ENCODE measurements around the gene NUDT14. TPM values are rescaled to one million over a fixed set of nuclear protein-coding genes. Genes with fewer than 3 reads are reported as not detected.

NUDT14 gene
- total and polyA plus RNA-seq, 7 donors = 14.7 to 45.4 (median 23.3) TPM

DNA sequence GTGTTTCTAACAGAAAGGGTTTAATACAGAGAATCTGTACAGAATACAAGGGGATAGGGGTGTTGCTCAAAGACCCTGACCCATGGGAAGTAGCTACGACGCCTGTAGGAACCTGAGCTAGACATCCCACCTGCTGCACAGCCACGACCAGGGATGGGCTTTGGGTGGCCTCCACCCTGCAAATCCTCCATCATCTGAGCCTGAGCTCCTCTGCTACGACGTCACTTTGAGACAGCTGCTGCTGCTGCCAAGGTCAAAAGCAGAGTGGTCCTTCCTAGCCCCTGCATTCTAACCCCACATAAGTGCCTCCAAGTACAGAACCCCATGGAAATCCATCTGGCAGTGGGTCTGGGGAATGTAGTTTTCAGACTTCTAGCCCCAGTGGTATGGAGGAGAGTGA, 56.3 kb downstream of the NUDT14 start:
- H3K36me3 ChIP-seq (ENCODE audit: insufficient read depth in 1 of 2, low read depth in 1 of 2) = no peaks in the 10 kb centered on the region
- intact Hi-C loops (cut with DNase I) = no loop called here
- DNase-seq (no peak), ATAC-seq (no peak)
- TF ChIP-seq, protein P1, sequence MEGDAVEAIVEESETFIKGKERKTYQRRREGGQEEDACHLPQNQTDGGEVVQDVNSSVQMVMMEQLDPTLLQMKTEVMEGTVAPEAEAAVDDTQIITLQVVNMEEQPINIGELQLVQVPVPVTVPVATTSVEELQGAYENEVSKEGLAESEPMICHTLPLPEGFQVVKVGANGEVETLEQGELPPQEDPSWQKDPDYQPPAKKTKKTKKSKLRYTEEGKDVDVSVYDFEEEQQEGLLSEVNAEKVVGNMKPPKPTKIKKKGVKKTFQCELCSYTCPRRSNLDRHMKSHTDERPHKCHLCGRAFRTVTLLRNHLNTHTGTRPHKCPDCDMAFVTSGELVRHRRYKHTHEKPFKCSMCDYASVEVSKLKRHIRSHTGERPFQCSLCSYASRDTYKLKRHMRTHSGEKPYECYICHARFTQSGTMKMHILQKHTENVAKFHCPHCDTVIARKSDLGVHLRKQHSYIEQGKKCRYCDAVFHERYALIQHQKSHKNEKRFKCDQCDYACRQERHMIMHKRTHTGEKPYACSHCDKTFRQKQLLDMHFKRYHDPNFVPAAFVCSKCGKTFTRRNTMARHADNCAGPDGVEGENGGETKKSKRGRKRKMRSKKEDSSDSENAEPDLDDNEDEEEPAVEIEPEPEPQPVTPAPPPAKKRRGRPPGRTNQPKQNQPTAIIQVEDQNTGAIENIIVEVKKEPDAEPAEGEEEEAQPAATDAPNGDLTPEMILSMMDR (IDR thresholded peaks at IDR 0.05) = no peak
- H3K27me3 ChIP-seq (ENCODE audit: insufficient read depth in 3 of 3, low read length in 2 of 3) = peaks cover 0 to 7% (median 5%) of the 10 kb centered on the region in 3 donors
- H3K4me3 ChIP-seq = no peak overlapping the region
- WGBS, 3 donors = 38 to 60% (median 52%) methylated on average over 5 of the region's 5 CpGs
- H3K9me3 ChIP-seq = peaks cover 9% of the 10 kb centered on the region
- H3K27ac ChIP-seq = no peak overlapping the region
- no peaks in the 10 kb centered on the region for H3K4me1 ChIP-seq

DNA sequence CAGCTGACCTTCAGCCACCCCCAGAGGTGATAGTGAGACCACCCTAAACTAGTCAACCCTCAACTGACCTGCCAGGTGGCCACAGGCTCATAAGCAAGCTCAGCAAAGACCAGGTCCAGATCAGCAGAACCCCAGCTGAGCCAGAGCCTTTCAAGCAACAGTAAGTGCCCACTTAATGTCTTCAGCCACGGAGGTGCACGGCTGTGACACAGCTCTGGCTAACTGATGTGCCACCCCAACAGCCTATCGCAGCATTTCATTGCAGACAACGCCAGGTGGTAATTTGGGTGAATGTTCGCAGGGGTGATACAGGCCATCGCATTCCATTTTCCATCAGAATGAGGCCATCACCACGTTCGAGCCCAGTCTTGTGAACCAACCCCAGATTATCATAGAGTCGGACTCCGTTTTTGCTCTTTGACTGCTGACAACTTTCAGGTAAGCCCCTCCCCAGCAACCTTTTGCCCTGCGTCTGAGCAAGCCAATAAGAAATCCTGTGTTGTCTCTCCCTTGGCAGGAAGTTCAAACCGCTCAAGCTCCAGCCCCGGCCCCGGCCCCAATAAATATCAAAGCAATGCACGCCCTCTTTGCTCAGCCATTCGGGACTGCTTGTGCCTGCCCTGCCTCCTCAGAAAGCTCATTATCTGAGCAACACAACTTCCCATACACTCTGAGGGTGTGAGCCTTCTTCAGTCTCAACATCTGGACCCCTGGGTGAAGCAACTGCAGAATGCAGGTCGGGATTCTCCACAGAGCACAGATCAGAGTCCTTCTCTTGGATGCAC, 56.9 kb downstream of the NUDT14 start:
- no peaks in the 10 kb centered on the region for H3K36me3 ChIP-seq (ENCODE audit: insufficient read depth in 1 of 2, low read depth in 1 of 2)
- DNase-seq (no peak), ATAC-seq (no peak)
- TF ChIP-seq, protein P1 (IDR thresholded peaks at IDR 0.05) = no peak
- intact Hi-C loops (cut with DNase I) = no loop called here
- H3K27me3 ChIP-seq (ENCODE audit: insufficient read depth in 3 of 3, low read length in 2 of 3) = peaks cover 0 to 11% (median 7%) of the 10 kb centered on the region in 3 donors
- H3K4me3 ChIP-seq = no peak overlapping the region
- 56 to 67% (median 62%) methylated on average over 17 of the region's 17 CpGs for WGBS, 3 donors
- no peak overlapping the region for H3K27ac ChIP-seq
- H3K4me1 ChIP-seq = no peaks in the 10 kb centered on the region
- H3K9me3 ChIP-seq = peaks cover 9% of the 10 kb centered on the region

DNA sequence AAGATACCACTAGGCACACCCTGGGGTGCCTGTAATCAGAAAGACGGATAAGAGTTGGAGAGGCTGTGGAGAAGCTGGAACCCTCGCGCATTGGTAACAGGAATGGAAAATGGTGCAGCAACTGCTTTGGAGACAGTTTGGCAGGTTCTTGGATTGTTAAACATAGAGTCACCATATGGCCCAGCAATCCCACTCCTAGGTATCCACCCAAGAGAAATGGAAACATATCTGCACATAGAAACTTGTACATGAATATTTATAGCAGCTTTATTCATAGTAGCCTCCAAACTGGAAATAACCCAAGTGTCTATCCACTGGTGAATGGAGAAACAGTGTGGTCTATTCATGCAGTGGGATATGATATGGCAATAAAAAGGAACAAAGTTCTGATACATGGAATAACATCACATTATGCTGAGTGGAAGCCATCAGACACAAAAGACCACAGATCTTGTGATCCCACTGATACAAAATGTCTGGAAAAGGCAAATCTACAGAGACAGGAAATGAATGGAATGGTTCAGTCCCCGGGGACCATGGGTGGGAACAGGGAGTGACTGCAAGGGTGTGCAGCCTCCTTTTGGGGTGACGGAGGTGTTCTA, 57.9 kb downstream of the NUDT14 start:
- Histone ChIP-seq H3K9me3 (peaks cover 9% of the 10 kb centered on the region), H3K27ac (no peak overlapping the region), H3K4me3 (no peak overlapping the region), H3K36me3 (ENCODE audit: insufficient read depth in 1 of 2, low read depth in 1 of 2) (no peaks in the 10 kb centered on the region), H3K27me3 (ENCODE audit: insufficient read depth in 3 of 3, low read length in 2 of 3) (peaks cover 0 to 11% (median 7%) of the 10 kb centered on the region in 3 donors), H3K4me1 (no peaks in the 10 kb centered on the region)
- no peak for ATAC-seq
- TF ChIP-seq, protein P1 (IDR thresholded peaks at IDR 0.05) = no peak
- intact Hi-C loops (cut with DNase I) = no loop called here
- WGBS, 3 donors = 81 to 92% (median 86%) methylated on average over 5 of the region's 5 CpGs
- DNase-seq = no peak

Other genes starting within 250 kb of the NUDT14 start
- gene AHNAK2, start 202.9 kb downstream of the NUDT14 start, total RNA-seq = 1 to 10 TPM; 1.3 to 4.7 (median 3.4) TPM
- 1 to 10 TPM in 1 of 3 donors, under 1 TPM in 2; 0.69 to 2.0 (median 0.75) TPM for gene AHNAK2, start 202.9 kb downstream of the NUDT14 start, polyA plus RNA-seq
- gene CLBA1, start 195.5 kb downstream of the NUDT14 start, total RNA-seq = 1 to 10 TPM; 1.3 to 2.2 (median 1.6) TPM
- 1 to 10 TPM; 1.7 to 6.8 (median 6.1) TPM for gene CLBA1, start 195.5 kb downstream of the NUDT14 start, polyA plus RNA-seq
- gene CDCA4, start 160.2 kb downstream of the NUDT14 start, total RNA-seq = 1 to 10 TPM in 2 of 4 donors, under 1 TPM in 2; 0.79 to 1.8 (median 1.1) TPM
- gene CDCA4, start 160.2 kb downstream of the NUDT14 start, polyA plus RNA-seq = 1 to 10 TPM; 1.3 to 3.3 (median 2.1) TPM
- under 1 TPM; 0.34 to 0.60 (median 0.41) TPM for gene GPR132, start 115.9 kb downstream of the NUDT14 start, total RNA-seq
- under 1 TPM; 0.08 to 0.14 (median 0.13) TPM for gene GPR132, start 115.9 kb downstream of the NUDT14 start, polyA plus RNA-seq
- gene JAG2, start 12.5 kb downstream of the NUDT14 start, total RNA-seq = 10 to 100 TPM; 18.4 to 34.0 (median 28.2) TPM
- 10 to 100 TPM; 10.6 to 25.9 (median 10.6) TPM for gene JAG2, start 12.5 kb downstream of the NUDT14 start, polyA plus RNA-seq
- 10 to 100 TPM; 56.9 to 75.3 (median 69.1) TPM for gene BTBD6, start 67.2 kb upstream of the NUDT14 start, total RNA-seq
- 10 to 100 TPM; 48.3 to 79.7 (median 72.2) TPM for gene BTBD6, start 67.2 kb upstream of the NUDT14 start, polyA plus RNA-seq
- 10 to 100 TPM; 17.1 to 26.2 (median 20.9) TPM for gene BRF1, start 119.7 kb upstream of the NUDT14 start, total RNA-seq
- 10 to 100 TPM; 12.9 to 15.3 (median 13.4) TPM for gene BRF1, start 119.7 kb upstream of the NUDT14 start, polyA plus RNA-seq
- 10 to 100 TPM; 67.8 to 79.1 (median 75.3) TPM for gene PACS2, start 133.4 kb upstream of the NUDT14 start, total RNA-seq
- 10 to 100 TPM; 57.1 to 83.1 (median 65.1) TPM for gene PACS2, start 133.4 kb upstream of the NUDT14 start, polyA plus RNA-seq
- under 1 TPM in 3 of 4 donors, not detected in 1; 0.34 to 0.75 (median 0.39) TPM for gene TEX22, start 217.2 kb upstream of the NUDT14 start, total RNA-seq
- gene TEX22, start 217.2 kb upstream of the NUDT14 start, polyA plus RNA-seq = under 1 TPM in 2 of 3 donors, not detected in 1; 0.10 to 0.13 TPM
- gene MTA1, start 238.5 kb upstream of the NUDT14 start, total RNA-seq = 10 to 100 TPM; 41.1 to 48.6 (median 45.1) TPM
- gene MTA1, start 238.5 kb upstream of the NUDT14 start, polyA plus RNA-seq = 10 to 100 TPM; 22.6 to 32.8 (median 25.5) TPM

Data from psoas muscle (tissue), 8 donors.